ENCODE results near the gene GJB2. TPM values are rescaled to one million over a fixed set of nuclear protein-coding genes. Genes with fewer than 3 reads are reported as not detected.

Gene GJB2
- total and polyA plus RNA-seq, 2 experiments from 2014 or later = not detected

DNA sequence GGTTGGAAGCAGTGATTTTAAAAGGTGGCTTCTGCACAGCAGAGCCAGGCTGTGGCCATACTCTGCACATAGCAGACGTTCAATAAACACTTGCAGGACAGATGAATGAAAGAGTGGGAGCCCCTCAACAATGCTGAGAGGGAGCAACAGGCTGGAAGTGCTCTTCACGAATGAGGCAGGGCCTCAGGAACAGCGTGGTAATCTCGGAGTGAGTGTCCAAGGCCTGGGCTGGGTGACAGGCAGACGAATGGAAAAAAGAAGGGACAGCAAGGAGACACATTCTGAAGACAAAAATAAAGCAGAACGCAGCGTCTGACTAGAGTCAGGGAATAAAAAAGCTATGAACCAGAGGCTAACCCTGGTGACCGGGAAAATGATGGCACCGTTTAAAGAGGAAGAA lies 43.0 kb downstream of the GJB2 start (continued):
- TF ChIP-seq, protein P1, sequence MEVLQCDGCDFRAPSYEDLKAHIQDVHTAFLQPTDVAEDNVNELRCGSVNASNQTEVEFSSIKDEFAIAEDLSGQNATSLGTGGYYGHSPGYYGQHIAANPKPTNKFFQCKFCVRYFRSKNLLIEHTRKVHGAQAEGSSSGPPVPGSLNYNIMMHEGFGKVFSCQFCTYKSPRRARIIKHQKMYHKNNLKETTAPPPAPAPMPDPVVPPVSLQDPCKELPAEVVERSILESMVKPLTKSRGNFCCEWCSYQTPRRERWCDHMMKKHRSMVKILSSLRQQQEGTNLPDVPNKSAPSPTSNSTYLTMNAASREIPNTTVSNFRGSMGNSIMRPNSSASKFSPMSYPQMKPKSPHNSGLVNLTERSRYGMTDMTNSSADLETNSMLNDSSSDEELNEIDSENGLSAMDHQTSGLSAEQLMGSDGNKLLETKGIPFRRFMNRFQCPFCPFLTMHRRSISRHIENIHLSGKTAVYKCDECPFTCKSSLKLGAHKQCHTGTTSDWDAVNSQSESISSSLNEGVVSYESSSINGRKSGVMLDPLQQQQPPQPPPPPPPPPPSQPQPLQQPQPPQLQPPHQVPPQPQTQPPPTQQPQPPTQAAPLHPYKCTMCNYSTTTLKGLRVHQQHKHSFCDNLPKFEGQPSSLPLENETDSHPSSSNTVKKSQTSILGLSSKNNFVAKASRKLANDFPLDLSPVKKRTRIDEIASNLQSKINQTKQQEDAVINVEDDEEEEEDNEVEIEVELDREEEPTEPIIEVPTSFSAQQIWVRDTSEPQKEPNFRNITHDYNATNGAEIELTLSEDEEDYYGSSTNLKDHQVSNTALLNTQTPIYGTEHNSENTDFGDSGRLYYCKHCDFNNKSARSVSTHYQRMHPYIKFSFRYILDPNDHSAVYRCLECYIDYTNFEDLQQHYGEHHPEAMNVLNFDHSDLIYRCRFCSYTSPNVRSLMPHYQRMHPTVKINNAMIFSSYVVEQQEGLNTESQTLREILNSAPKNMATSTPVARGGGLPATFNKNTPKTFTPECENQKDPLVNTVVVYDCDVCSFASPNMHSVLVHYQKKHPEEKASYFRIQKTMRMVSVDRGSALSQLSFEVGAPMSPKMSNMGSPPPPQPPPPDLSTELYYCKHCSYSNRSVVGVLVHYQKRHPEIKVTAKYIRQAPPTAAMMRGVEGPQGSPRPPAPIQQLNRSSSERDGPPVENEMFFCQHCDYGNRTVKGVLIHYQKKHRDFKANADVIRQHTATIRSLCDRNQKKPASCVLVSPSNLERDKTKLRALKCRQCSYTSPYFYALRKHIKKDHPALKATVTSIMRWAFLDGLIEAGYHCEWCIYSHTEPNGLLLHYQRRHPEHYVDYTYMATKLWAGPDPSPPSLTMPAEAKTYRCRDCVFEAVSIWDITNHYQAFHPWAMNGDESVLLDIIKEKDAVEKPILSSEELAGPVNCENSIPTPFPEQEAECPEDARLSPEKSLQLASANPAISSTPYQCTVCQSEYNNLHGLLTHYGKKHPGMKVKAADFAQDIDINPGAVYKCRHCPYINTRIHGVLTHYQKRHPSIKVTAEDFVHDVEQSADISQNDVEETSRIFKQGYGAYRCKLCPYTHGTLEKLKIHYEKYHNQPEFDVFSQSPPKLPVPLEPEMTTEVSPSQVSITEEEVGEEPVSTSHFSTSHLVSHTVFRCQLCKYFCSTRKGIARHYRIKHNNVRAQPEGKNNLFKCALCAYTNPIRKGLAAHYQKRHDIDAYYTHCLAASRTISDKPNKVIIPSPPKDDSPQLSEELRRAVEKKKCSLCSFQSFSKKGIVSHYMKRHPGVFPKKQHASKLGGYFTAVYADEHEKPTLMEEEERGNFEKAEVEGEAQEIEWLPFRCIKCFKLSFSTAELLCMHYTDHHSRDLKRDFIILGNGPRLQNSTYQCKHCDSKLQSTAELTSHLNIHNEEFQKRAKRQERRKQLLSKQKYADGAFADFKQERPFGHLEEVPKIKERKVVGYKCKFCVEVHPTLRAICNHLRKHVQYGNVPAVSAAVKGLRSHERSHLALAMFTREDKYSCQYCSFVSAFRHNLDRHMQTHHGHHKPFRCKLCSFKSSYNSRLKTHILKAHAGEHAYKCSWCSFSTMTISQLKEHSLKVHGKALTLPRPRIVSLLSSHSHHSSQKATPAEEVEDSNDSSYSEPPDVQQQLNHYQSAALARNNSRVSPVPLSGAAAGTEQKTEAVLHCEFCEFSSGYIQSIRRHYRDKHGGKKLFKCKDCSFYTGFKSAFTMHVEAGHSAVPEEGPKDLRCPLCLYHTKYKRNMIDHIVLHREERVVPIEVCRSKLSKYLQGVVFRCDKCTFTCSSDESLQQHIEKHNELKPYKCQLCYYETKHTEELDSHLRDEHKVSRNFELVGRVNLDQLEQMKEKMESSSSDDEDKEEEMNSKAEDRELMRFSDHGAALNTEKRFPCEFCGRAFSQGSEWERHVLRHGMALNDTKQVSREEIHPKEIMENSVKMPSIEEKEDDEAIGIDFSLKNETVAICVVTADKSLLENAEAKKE (CRISPR knock-in tag; IDR thresholded peaks at IDR 0.05) = no peak
- TF ChIP-seq, protein P2, sequence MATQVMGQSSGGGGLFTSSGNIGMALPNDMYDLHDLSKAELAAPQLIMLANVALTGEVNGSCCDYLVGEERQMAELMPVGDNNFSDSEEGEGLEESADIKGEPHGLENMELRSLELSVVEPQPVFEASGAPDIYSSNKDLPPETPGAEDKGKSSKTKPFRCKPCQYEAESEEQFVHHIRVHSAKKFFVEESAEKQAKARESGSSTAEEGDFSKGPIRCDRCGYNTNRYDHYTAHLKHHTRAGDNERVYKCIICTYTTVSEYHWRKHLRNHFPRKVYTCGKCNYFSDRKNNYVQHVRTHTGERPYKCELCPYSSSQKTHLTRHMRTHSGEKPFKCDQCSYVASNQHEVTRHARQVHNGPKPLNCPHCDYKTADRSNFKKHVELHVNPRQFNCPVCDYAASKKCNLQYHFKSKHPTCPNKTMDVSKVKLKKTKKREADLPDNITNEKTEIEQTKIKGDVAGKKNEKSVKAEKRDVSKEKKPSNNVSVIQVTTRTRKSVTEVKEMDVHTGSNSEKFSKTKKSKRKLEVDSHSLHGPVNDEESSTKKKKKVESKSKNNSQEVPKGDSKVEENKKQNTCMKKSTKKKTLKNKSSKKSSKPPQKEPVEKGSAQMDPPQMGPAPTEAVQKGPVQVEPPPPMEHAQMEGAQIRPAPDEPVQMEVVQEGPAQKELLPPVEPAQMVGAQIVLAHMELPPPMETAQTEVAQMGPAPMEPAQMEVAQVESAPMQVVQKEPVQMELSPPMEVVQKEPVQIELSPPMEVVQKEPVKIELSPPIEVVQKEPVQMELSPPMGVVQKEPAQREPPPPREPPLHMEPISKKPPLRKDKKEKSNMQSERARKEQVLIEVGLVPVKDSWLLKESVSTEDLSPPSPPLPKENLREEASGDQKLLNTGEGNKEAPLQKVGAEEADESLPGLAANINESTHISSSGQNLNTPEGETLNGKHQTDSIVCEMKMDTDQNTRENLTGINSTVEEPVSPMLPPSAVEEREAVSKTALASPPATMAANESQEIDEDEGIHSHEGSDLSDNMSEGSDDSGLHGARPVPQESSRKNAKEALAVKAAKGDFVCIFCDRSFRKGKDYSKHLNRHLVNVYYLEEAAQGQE (IDR thresholded peaks at IDR 0.05; ENCODE audit: unreplicated experiment) = no peak
- TF ChIP-seq ZNF331 (CRISPR knock-in tag; IDR thresholded peaks at IDR 0.05; ENCODE audit: low read depth) = no peak

DNA sequence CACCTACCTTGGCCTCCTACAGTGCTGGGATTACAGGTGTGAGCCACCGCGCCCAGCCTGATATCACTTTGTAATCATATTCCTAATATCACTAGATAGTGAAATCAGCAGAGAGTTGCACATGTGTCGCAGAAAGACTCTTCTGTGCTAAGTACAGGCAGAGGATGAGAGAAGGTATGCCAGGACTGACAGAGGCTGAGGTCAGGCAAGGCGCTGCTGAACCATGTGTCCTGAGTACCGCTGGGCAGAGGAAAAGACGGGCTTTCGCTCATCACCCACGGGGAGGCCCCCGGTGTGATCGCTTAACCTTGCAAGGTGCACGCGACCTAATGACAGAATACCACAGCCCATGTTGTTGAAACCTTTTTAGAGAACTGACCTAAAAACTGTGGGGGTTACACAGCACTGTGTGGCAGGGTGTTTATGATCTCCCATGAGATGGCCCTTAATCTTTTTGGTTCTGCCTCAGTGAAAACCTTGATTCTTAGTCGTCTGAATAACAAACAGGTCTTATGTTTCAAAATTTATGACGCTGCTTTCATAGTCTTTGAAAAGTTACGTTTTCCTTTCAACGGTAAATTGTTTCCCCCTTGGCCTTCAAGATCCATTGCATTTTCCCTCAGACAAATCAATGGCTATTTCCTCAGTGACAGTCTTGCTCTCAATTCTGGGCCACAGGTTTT lies 44.1 kb downstream of the GJB2 start:
- Mint-ChIP-seq H3K27ac (no peak overlapping the region), H3K36me3 (ENCODE audit: low read depth) (no peaks in the 10 kb centered on the region), H3K4me3 (no peak overlapping the region), H3K9me3 (no peaks in the 10 kb centered on the region; the same call in 2 of the 3 replicates), H3K27me3 (ENCODE audit: insufficient read depth, low read depth, poor library complexity) (peaks cover 8% of the 10 kb centered on the region), H3K4me1 (peaks cover 8% of the 10 kb centered on the region)
- H3K27ac ChIP-seq (ENCODE audit: low read depth) = no peak overlapping the region
- no peak overlapping the region for H3K4me2 ChIP-seq
- H3K79me2 ChIP-seq (replicated peaks; ENCODE audit: insufficient read depth) = no peaks in the 10 kb centered on the region
- H3K4me1 ChIP-seq (ENCODE audit: insufficient read depth) = no peaks in the 10 kb centered on the region
- H3K36me3 ChIP-seq (ENCODE audit: insufficient read depth) = no peaks in the 10 kb centered on the region
- 0 out of 2 replicates have a peak, but pooled peaks cover under 1% of the 10 kb centered on the region for H3K27me3 ChIP-seq (ENCODE audit: insufficient read depth)
- H4K20me1 ChIP-seq (replicated peaks; ENCODE audit: insufficient read depth) = no peaks in the 10 kb centered on the region
- H3K4me3 ChIP-seq = no peak overlapping the region
- ATAC-seq (no peak), DNase-seq (ENCODE audit: low spot score) (no peak)
- H2AFZ ChIP-seq = no peak overlapping the region
- H3F3A ChIP-seq (replicated peaks; ENCODE audit: low read depth) = no peaks in the 10 kb centered on the region
- no peaks in the 10 kb centered on the region; the same call in 1 of the 2 replicates for H3K9me2 ChIP-seq (ENCODE audit: insufficient read depth)
- TF ChIP-seq STAT1 (IDR thresholded peaks at IDR 0.05; ENCODE audit: unreplicated experiment) (no peak), NANOG (IDR thresholded peaks at IDR 0.05; ENCODE audit: borderline replicate concordance) (no peak), JUNB (IDR thresholded peaks at IDR 0.05; ENCODE audit: unreplicated experiment) (no peak)
